ENCODE data around the gene PDCD2.
"Not testable (repeated sequence)": the region's sequence is repeated elsewhere in the genome, so short reads cannot be mapped to it uniquely, and the experiment has no call there.

Gene PDCD2

DNA sequence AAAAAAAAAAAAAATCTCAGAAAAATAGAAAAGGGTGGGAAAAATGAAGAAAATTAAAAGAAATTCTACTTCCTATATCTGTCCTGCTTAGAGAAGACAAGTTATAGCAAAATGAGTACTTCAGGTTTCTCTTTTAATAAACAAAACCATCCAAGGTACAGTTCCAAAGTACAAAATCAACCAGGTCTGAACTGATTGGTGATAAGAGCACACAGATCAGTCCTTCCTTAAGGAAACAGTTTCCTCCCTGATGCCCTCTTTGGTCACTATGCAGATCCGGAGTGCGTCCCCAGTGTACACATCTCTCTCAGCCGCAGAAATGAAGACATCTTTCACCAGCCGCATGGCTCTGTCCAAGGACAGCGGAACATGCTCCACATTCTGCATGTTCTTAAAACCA lies 49.4 kb downstream of the PDCD2 start:
- no peaks in the 10 kb centered on the region for H3K9me3 Mint-ChIP-seq
- H3K36me3 Mint-ChIP-seq (ENCODE audit: insufficient read depth) = peaks cover 56% of the 10 kb centered on the region
- H3K4me1 Mint-ChIP-seq = peaks cover 27% of the 10 kb centered on the region
- H3K27me3 Mint-ChIP-seq = no peaks in the 10 kb centered on the region
- DNase-seq (ENCODE audit: low spot score in 2 of 2) = no peak
- H3K4me3 Mint-ChIP-seq = no peak overlapping the region
- ATAC-seq (replicated peaks; ENCODE audit: extremely low read depth, poor library complexity, severe bottlenecking) = no peak
- H3K27ac Mint-ChIP-seq (ENCODE audit: low read depth) = no peak overlapping the region

DNA sequence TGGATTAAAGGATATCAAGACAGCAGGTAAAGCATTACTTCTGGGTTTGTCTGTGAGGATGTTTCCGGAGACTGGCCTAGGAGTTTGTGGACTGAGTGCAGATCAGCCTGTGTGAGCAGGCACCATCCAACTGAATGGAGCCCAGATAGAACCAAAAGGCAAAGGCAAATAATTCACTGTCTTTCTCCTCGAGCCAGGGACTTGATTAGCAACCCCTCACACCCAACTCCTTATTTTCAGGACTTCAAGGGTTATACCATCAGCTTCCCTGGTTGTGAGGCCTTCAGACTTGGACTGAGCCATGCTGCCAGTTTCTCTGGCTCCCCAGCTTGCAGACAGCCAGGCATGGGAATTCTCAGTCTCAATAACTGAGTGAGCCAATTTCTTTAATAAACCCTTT lies 50.6 kb downstream of the PDCD2 start:
- Mint-ChIP-seq H3K27ac (ENCODE audit: low read depth) (no peak overlapping the region), H3K36me3 (ENCODE audit: insufficient read depth) (peaks cover 46% of the 10 kb centered on the region), H3K27me3 (no peaks in the 10 kb centered on the region), H3K9me3 (no peaks in the 10 kb centered on the region), H3K4me1 (peaks cover 15% of the 10 kb centered on the region), H3K4me3 (no peak overlapping the region)
- no peak for DNase-seq (ENCODE audit: low spot score in 2 of 2)
- no peak for ATAC-seq (replicated peaks; ENCODE audit: extremely low read depth, poor library complexity, severe bottlenecking)

DNA sequence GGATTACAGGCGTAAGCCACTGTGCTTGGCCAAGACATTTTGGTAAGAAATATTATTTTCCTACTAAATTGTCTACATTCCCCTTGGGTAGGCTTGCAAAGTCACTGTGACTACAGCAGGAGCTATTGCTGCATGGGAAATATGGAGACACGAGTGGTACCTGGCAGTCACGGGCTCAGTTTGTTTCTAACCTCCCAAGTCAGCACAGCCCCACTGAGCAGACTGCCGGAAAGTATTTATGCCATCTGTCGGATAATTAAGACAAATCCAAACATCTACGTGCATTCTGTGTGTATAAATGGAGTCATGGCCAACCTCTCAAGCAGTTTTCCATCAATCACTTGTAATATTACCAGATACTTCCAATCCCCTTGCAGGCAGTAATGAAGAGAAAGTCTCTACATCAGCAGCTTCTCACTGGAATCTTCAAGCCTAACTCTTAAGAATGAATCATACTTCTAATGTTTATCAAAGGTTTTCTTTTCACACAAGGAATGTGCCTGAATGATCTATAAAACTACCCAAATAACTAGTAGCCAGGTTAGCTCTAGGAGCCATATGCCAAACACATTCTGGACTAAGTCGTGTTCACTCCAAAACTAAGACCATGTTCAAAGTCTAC lies 51.5 kb downstream of the PDCD2 start:
- peaks cover 39% of the 10 kb centered on the region for H3K36me3 Mint-ChIP-seq (ENCODE audit: insufficient read depth)
- peaks cover 12% of the 10 kb centered on the region for H3K4me1 Mint-ChIP-seq
- no peaks in the 10 kb centered on the region for H3K9me3 Mint-ChIP-seq
- DNase-seq (ENCODE audit: low spot score in 2 of 2) (no peak), ATAC-seq (replicated peaks; ENCODE audit: extremely low read depth, poor library complexity, severe bottlenecking) (no peak)
- no peaks in the 10 kb centered on the region for H3K27me3 Mint-ChIP-seq
- no peak overlapping the region for H3K4me3 Mint-ChIP-seq
- no peak overlapping the region for H3K27ac Mint-ChIP-seq (ENCODE audit: low read depth)

GRCh38 chr6:170529839-170530469 lies 54.5 kb downstream of the PDCD2 start:
- Mint-ChIP-seq H3K9me3 (no peaks in the 10 kb centered on the region), H3K27ac (ENCODE audit: low read depth) (no peak overlapping the region), H3K4me3 (no peak overlapping the region), H3K36me3 (ENCODE audit: insufficient read depth) (peaks cover 13% of the 10 kb centered on the region), H3K4me1 (no peaks in the 10 kb centered on the region), H3K27me3 (no peaks in the 10 kb centered on the region)
- DNase-seq (ENCODE audit: low spot score in 2 of 2) = peak; percentile 40 to 44
- no peak for ATAC-seq (replicated peaks; ENCODE audit: extremely low read depth, poor library complexity, severe bottlenecking)

DNA sequence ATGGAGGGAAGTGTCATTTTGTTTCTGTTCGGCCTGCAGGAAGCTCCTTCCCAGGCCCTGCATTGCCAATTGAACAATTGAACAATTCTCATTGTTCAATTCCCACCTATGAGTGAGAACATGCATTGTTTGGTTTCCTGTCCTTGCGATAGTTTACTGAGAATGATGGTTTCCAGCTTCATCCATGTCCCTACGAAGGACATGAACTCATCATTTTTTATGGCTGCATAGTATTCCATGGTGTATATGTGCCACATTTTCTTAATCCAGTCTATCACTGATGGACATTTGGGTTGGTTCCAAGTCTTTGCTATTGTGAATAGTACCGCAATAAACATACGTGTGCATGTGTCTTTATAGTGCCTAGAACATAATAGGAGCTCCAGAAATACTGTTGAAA lies 56.4 kb downstream of the PDCD2 start:
- not testable (repeated sequence) for ATAC-seq (replicated peaks; ENCODE audit: extremely low read depth, poor library complexity, severe bottlenecking); H3K4me3 Mint-ChIP-seq; H3K36me3 Mint-ChIP-seq (ENCODE audit: insufficient read depth); DNase-seq (ENCODE audit: low spot score in 2 of 2); H3K9me3 Mint-ChIP-seq; H3K4me1 Mint-ChIP-seq; H3K27ac Mint-ChIP-seq (ENCODE audit: low read depth); H3K27me3 Mint-ChIP-seq

- Mint-ChIP-seq H3K9me3 (no peaks in the 10 kb centered on the region), H3K36me3 (ENCODE audit: insufficient read depth) (no peaks in the 10 kb centered on the region), H3K4me3 (no peak overlapping the region), H3K27ac (ENCODE audit: low read depth) (no peak overlapping the region), H3K27me3 (peaks cover 7% of the 10 kb centered on the region), H3K4me1 (peaks cover 7% of the 10 kb centered on the region)
- DNase-seq (ENCODE audit: low spot score in 2 of 2) (no peak), ATAC-seq (replicated peaks; ENCODE audit: extremely low read depth, poor library complexity, severe bottlenecking) (no peak)
These were observed 58.6 kb downstream of the PDCD2 start for GRCh38 chr6:170525795-170526194.
